Measurements from ENCODE around the gene KRTAP10-6.
"Not testable (repeated sequence)": the region's sequence is repeated elsewhere in the genome, so short reads cannot be mapped to it uniquely, and the experiment has no call there.

Gene KRTAP10-6

GRCh38 chr21:44616591-44616926, 24.3 kb upstream of the KRTAP10-6 start:
- no peak for DNase-seq (ENCODE audit: low read depth)

- DNase-seq (ENCODE audit: low read depth), result no peak
Measured at GRCh38 chr21:44615911-44616590, 23.7 kb upstream of the KRTAP10-6 start.

GRCh38 chr21:44615466-44615865, 23.2 kb upstream of the KRTAP10-6 start:
- no peak for DNase-seq (ENCODE audit: low read depth)

- no peak for DNase-seq (ENCODE audit: low read depth)
Measured at GRCh38 chr21:44614961-44615391, 22.7 kb upstream of the KRTAP10-6 start.

- no peak for DNase-seq (ENCODE audit: low read depth)
Measured at GRCh38 chr21:44614161-44614631, 21.9 kb upstream of the KRTAP10-6 start.

GRCh38 chr21:44613386-44614155, 21.3 kb upstream of the KRTAP10-6 start:
- DNase-seq (ENCODE audit: low read depth), result no peak

- no peak for DNase-seq (ENCODE audit: low read depth)
Measured at GRCh38 chr21:44612669-44613229, 20.4 kb upstream of the KRTAP10-6 start.

- DNase-seq (ENCODE audit: low read depth), result no peak
Measured at GRCh38 chr21:44612029-44612486, 19.8 kb upstream of the KRTAP10-6 start, which contains the start of gene KRTAP10-8. KRTAP10-8 (plus strand) TSS chr21:44612079; CDS start chr21:44612101, 22 bp downstream.

- no peak for DNase-seq (ENCODE audit: low read depth)
Measured at GRCh38 chr21:44611551-44611950, 19.2 kb upstream of the KRTAP10-6 start.

GRCh38 chr21:44610157-44610843, 18.0 kb upstream of the KRTAP10-6 start:
- not testable (repeated sequence) for DNase-seq (ENCODE audit: low read depth)

- no peak for DNase-seq (ENCODE audit: low read depth)
Measured at GRCh38 chr21:44609193-44609592, 16.9 kb upstream of the KRTAP10-6 start.

- no peak for DNase-seq (ENCODE audit: low read depth)
Measured at GRCh38 chr21:44606495-44606894, 14.2 kb upstream of the KRTAP10-6 start.

GRCh38 chr21:44603911-44604310, 11.6 kb upstream of the KRTAP10-6 start:
- no peak for DNase-seq (ENCODE audit: low read depth)

GRCh38 chr21:44603109-44603875, 11.0 kb upstream of the KRTAP10-6 start:
- no peak for DNase-seq (ENCODE audit: low read depth)

GRCh38 chr21:44602463-44602850, 10.2 kb upstream of the KRTAP10-6 start:
- DNase-seq (ENCODE audit: low read depth), result no peak

- no peak for DNase-seq (ENCODE audit: low read depth)
Measured at GRCh38 chr21:44601596-44602462, 9.5 kb upstream of the KRTAP10-6 start.

- not testable (repeated sequence) for DNase-seq (ENCODE audit: low read depth)
Measured at GRCh38 chr21:44601091-44601490, 8.8 kb upstream of the KRTAP10-6 start.

- not testable (repeated sequence) for DNase-seq (ENCODE audit: low read depth)
Measured at GRCh38 chr21:44600118-44600978, 8.0 kb upstream of the KRTAP10-6 start, which contains the start of gene KRTAP10-7. KRTAP10-7 (plus strand) TSS chr21:44600597; CDS start chr21:44600622, 25 bp downstream.

- DNase-seq (ENCODE audit: low read depth), result no peak
Measured at GRCh38 chr21:44599264-44600029, 7.1 kb upstream of the KRTAP10-6 start.
